SK-N-SH treated with all-trans-retinoic acid at 6 μM for 48 hours (cell line): Measurements from ENCODE around the gene MRTFA.

Experiments used
- OSR1 ChIP-seq: fragments of 250-450 bp; sonication (Bioruptor Pico); IDR thresholded peaks from 2 replicates; pipeline ENCODE4 v1.8.0; 2022; ENCODE audit warnings: moderate library complexity, mild to moderate bottlenecking, inconsistent platforms
- RARB ChIP-seq: fragments of 250-450 bp; sonication (Bioruptor Pico); IDR thresholded peaks from 2 replicates; pipeline ENCODE4 v1.8.0; 2021; ENCODE audit warnings: mild to moderate bottlenecking, moderate library complexity
- SNAI2 ChIP-seq: fragments of 250-450 bp; sonication (Bioruptor Pico); IDR thresholded peaks from 2 replicates; pipeline ENCODE4 v1.5.0; 2020; ENCODE audit warnings: mild to moderate bottlenecking, moderate library complexity
- ZC3H10 ChIP-seq: fragments of 250-450 bp; sonication (Bioruptor Pico); IDR thresholded peaks from 2 replicates; pipeline ENCODE4 v1.5.1; 2021; ENCODE audit warnings: mild to moderate bottlenecking, moderate library complexity
- ZFP3 ChIP-seq: fragments of 250-450 bp; sonication (Bioruptor Pico); IDR thresholded peaks from 2 replicates; pipeline ENCODE4 v1.5.0; 2020; ENCODE audit warnings: mild to moderate bottlenecking, moderate library complexity
- ZNF565 ChIP-seq: fragments of 450-650 bp; formaldehyde crosslinking; conservative IDR thresholded peaks from 2 replicates; pipeline ENCODE4 v1.5.0; 2020; ENCODE audit warnings: low read depth, mild to moderate bottlenecking, moderate library complexity
- ZNF70 ChIP-seq: fragments of 450-650 bp; formaldehyde crosslinking; IDR thresholded peaks from 2 replicates; pipeline ENCODE4 v1.5.0; 2020; ENCODE audit warnings: mild to moderate bottlenecking, moderate library complexity
- ZNF8 ChIP-seq: fragments of 450-650 bp; formaldehyde crosslinking; IDR thresholded peaks from 2 replicates; pipeline ENCODE4 v1.5.0; 2020; ENCODE audit warnings: mild to moderate bottlenecking, moderate library complexity
- TF ChIP-seq, protein P1 (sequence below): fragments of 250-450 bp; sonication (Bioruptor Pico); IDR thresholded peaks from 2 replicates; pipeline ENCODE4 v1.8.0; 2020; ENCODE audit warnings: mild to moderate bottlenecking, moderate library complexity, borderline replicate concordance
- TF ChIP-seq, protein P2 (sequence below): fragments of 250-450 bp; sonication (Bioruptor Pico); IDR thresholded peaks from 2 replicates; pipeline ENCODE4 v1.5.0; 2020; ENCODE audit warnings: mild to moderate bottlenecking, moderate library complexity

DNA sequence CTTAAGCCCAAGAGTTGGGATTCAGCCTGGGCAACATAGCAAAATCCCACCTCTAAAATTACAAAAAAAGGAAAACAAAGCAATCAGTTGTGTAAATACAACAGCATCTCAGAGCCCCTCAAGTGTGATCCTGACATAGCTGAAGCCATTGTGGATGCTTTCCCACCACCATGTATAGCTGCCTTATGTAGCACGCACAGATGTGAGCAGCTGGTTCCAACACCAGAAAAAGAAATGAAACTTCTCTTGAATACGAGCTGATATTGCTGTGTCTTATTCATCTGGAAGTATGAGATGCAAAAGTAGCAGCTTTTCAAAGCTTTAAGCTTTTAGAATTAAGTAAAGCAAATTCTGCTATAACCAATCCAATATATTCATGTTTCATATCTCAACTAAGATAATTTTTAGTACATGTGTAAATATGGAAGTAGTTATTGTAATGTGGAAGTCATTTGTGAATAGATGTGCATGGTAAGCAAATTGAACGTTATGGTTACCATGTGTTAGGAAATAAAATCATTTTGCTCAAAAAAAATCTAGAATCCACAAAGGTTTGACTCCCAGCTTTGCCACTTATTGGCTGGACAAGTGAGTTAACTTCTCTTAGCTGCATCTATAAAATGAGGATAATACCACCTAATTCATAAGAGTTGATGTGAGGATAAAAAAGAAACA lies 203.0 kb downstream of the MRTFA start:
- TF ChIP-seq ZNF70 (CRISPR knock-in tag) (no peak), ZNF565 (CRISPR knock-in tag) (no peak), RARB (no peak), ZFP3 (CRISPR knock-in tag) (no peak), SNAI2 (CRISPR knock-in tag) (no peak), OSR1 (CRISPR knock-in tag) (no peak), ZC3H10 (CRISPR knock-in tag) (no peak), ZNF8 (CRISPR knock-in tag) (no peak)
- TF ChIP-seq, protein P1, sequence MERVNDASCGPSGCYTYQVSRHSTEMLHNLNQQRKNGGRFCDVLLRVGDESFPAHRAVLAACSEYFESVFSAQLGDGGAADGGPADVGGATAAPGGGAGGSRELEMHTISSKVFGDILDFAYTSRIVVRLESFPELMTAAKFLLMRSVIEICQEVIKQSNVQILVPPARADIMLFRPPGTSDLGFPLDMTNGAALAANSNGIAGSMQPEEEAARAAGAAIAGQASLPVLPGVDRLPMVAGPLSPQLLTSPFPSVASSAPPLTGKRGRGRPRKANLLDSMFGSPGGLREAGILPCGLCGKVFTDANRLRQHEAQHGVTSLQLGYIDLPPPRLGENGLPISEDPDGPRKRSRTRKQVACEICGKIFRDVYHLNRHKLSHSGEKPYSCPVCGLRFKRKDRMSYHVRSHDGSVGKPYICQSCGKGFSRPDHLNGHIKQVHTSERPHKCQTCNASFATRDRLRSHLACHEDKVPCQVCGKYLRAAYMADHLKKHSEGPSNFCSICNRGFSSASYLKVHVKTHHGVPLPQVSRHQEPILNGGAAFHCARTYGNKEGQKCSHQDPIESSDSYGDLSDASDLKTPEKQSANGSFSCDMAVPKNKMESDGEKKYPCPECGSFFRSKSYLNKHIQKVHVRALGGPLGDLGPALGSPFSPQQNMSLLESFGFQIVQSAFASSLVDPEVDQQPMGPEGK (CRISPR knock-in tag), result no peak
- TF ChIP-seq, protein P2, sequence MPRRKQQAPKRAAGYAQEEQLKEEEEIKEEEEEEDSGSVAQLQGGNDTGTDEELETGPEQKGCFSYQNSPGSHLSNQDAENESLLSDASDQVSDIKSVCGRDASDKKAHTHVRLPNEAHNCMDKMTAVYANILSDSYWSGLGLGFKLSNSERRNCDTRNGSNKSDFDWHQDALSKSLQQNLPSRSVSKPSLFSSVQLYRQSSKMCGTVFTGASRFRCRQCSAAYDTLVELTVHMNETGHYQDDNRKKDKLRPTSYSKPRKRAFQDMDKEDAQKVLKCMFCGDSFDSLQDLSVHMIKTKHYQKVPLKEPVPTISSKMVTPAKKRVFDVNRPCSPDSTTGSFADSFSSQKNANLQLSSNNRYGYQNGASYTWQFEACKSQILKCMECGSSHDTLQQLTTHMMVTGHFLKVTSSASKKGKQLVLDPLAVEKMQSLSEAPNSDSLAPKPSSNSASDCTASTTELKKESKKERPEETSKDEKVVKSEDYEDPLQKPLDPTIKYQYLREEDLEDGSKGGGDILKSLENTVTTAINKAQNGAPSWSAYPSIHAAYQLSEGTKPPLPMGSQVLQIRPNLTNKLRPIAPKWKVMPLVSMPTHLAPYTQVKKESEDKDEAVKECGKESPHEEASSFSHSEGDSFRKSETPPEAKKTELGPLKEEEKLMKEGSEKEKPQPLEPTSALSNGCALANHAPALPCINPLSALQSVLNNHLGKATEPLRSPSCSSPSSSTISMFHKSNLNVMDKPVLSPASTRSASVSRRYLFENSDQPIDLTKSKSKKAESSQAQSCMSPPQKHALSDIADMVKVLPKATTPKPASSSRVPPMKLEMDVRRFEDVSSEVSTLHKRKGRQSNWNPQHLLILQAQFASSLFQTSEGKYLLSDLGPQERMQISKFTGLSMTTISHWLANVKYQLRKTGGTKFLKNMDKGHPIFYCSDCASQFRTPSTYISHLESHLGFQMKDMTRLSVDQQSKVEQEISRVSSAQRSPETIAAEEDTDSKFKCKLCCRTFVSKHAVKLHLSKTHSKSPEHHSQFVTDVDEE, result no peak
